ENCODE measurements around the gene ADGRA1.

Gene ADGRA1

GRCh38 chr10:133129859-133130495 lies 42.3 kb downstream of the ADGRA1 start:
- H3K4me1 Mint-ChIP-seq = peaks cover 12% of the 10 kb centered on the region
- no peak for TF ChIP-seq CTCF (IDR thresholded peaks at IDR 0.05; ENCODE audit: unreplicated experiment in 3 of 3)
- no peaks in the 10 kb centered on the region for H3K9me3 Mint-ChIP-seq
- H3K27ac Mint-ChIP-seq = no peak overlapping the region
- no peaks in the 10 kb centered on the region for H3K36me3 Mint-ChIP-seq (ENCODE audit: low read depth)
- no peak overlapping the region for H3K4me3 Mint-ChIP-seq
- peaks cover 24% of the 10 kb centered on the region for H3K27me3 Mint-ChIP-seq (ENCODE audit: low read depth)

GRCh38 chr10:133130602-133131001 lies 42.9 kb downstream of the ADGRA1 start:
- Mint-ChIP-seq H3K36me3 (ENCODE audit: low read depth) (no peaks in the 10 kb centered on the region), H3K27ac (no peak overlapping the region), H3K9me3 (no peaks in the 10 kb centered on the region), H3K27me3 (ENCODE audit: low read depth) (peaks cover 22% of the 10 kb centered on the region), H3K4me3 (no peak overlapping the region), H3K4me1 (peaks cover 11% of the 10 kb centered on the region)
- no peak for TF ChIP-seq CTCF (IDR thresholded peaks at IDR 0.05; ENCODE audit: unreplicated experiment in 3 of 3)

GRCh38 chr10:133131053-133131452 lies 43.3 kb downstream of the ADGRA1 start:
- Mint-ChIP-seq H3K27me3 (ENCODE audit: low read depth) (peaks cover 17% of the 10 kb centered on the region), H3K27ac (no peak overlapping the region), H3K36me3 (ENCODE audit: low read depth) (no peaks in the 10 kb centered on the region), H3K9me3 (no peaks in the 10 kb centered on the region), H3K4me3 (no peak overlapping the region), H3K4me1 (peaks cover 11% of the 10 kb centered on the region)
- no peak for TF ChIP-seq CTCF (IDR thresholded peaks at IDR 0.05; ENCODE audit: unreplicated experiment in 3 of 3)

GRCh38 chr10:133131734-133132472 lies 44.2 kb downstream of the ADGRA1 start:
- H3K27me3 Mint-ChIP-seq (ENCODE audit: low read depth) = peaks cover 15% of the 10 kb centered on the region
- H3K4me3 Mint-ChIP-seq = no peak overlapping the region
- no peaks in the 10 kb centered on the region for H3K36me3 Mint-ChIP-seq (ENCODE audit: low read depth)
- TF ChIP-seq CTCF (IDR thresholded peaks at IDR 0.05; ENCODE audit: unreplicated experiment in 3 of 3) = no peak
- peak overlapping the region in 1 of 3 experiments; percentile 10 for H3K27ac Mint-ChIP-seq
- peaks cover 11% of the 10 kb centered on the region for H3K4me1 Mint-ChIP-seq
- no peaks in the 10 kb centered on the region for H3K9me3 Mint-ChIP-seq

- no peaks in the 10 kb centered on the region for H3K36me3 Mint-ChIP-seq (ENCODE audit: low read depth)
- no peak for TF ChIP-seq CTCF (IDR thresholded peaks at IDR 0.05; ENCODE audit: unreplicated experiment in 3 of 3)
- no peak overlapping the region for H3K4me3 Mint-ChIP-seq
- no peak overlapping the region for H3K27ac Mint-ChIP-seq
- no peaks in the 10 kb centered on the region for H3K9me3 Mint-ChIP-seq
- peaks cover 11% of the 10 kb centered on the region for H3K4me1 Mint-ChIP-seq
- peaks cover 15% of the 10 kb centered on the region for H3K27me3 Mint-ChIP-seq (ENCODE audit: low read depth)
These were observed 45.0 kb downstream of the ADGRA1 start for GRCh38 chr10:133132473-133133291.
